Measurements from ENCODE around the gene RALGPS1.

The RALGPS1 gene

DNA sequence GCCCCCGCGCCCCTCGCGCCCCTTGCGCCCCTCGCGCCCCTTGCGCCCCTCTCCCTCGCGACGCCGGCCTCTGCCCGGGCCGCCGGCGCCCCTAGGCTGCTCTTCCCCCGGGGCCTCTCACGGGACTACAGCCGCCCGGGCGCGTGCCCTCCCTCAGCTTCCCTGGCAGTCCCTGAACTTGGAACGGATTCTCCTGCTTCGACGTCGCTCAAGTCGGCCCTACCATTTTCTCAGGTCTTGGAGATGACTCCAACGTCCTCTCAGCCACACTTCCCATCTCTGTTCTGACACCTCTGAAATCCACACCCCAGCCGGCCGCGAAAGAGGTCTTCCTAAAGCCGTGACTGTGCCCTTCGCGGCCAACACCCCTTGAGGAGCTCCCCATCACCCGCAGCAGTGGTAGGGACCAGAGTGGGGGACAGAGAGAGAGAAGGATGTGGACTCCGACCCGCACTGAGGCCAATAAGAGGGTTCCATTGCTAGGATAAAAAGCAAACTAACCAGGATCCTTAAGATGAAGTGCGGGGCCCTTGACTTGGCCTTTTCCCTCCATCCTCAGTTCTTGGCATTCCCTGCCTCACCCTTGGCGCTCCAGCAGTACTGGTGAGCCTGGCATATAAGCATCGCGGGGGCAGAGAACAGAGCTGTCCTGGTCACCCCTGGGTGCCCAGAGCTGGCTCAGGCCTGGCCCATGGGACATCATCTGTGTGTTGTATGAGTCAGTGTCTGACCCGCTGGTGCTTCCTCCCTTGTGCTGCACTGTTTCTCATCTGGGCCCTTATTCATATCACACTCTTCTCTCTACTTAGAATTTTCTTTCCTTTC, 311.4 kb downstream of the RALGPS1 start:
- H3K4me3 ChIP-seq (ENCODE audit: low read length): peak overlapping the region; percentile 51
- TF ChIP-seq, protein P1, sequence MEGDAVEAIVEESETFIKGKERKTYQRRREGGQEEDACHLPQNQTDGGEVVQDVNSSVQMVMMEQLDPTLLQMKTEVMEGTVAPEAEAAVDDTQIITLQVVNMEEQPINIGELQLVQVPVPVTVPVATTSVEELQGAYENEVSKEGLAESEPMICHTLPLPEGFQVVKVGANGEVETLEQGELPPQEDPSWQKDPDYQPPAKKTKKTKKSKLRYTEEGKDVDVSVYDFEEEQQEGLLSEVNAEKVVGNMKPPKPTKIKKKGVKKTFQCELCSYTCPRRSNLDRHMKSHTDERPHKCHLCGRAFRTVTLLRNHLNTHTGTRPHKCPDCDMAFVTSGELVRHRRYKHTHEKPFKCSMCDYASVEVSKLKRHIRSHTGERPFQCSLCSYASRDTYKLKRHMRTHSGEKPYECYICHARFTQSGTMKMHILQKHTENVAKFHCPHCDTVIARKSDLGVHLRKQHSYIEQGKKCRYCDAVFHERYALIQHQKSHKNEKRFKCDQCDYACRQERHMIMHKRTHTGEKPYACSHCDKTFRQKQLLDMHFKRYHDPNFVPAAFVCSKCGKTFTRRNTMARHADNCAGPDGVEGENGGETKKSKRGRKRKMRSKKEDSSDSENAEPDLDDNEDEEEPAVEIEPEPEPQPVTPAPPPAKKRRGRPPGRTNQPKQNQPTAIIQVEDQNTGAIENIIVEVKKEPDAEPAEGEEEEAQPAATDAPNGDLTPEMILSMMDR (conservative IDR thresholded peaks at IDR 0.05; ENCODE audit: low read depth, low read length): no peak
- DNase-seq (ENCODE audit: low read depth): no peak

DNA sequence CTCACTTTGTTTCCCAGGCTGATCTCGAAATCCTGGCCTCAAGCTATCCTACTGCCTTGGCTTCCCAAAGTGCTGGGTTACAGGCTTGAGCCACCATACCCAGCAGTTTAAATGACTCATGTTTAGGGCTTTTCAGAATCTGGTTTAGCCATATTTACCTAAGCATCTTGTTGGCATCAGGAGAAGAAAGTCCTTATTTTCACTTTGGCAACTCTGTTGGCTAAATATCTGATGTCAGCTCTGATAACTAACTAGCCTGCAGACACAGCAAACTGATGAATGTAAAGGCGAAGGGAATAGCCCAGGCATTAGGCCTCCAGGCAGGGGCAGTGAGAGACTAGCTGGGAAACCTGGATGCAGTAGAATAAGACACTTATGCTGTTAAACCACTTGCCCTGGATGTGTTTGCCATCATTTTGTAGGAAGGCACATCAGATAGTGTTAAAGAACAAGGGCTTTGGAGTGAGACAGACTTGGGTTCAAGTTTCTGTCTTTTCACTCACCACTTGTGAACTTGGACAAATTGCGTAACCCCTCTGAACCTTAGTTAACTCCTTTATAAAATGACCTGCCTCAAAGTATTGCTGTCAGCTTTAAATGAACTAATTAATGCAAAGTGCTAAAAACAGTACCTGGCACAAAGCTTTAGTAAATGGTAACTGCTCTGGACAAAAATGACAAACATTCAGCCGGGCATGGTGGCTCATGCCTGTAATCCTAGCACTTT, 315.3 kb downstream of the RALGPS1 start:
- TF ChIP-seq, protein P1 (conservative IDR thresholded peaks at IDR 0.05; ENCODE audit: low read depth, low read length): no peak
- no peak for DNase-seq (ENCODE audit: low read depth)
- H3K4me3 ChIP-seq (ENCODE audit: low read length): no peak overlapping the region

DNA sequence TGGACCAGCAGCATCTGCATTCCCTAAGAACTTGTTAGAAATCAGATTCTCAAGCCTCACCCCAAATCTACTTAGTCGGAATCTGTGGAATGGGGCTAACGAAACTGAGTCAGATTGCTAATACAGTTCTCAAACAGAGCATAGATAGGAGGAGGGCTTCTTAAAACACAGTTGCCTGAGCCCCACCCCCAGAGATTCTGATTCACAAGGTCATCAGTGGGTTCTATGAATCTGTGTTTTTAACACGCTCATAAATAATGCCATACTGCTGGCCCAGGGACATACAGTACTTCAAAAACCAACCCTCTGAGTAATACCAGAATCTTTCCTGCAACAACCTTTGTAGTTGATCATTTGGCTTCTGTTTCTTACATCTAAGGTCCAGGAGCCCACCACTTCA, 317.1 kb downstream of the RALGPS1 start:
- DNase-seq (ENCODE audit: low read depth): no peak
- TF ChIP-seq, protein P1 (conservative IDR thresholded peaks at IDR 0.05; ENCODE audit: low read depth, low read length): no peak
- no peak overlapping the region for H3K4me3 ChIP-seq (ENCODE audit: low read length)

DNA sequence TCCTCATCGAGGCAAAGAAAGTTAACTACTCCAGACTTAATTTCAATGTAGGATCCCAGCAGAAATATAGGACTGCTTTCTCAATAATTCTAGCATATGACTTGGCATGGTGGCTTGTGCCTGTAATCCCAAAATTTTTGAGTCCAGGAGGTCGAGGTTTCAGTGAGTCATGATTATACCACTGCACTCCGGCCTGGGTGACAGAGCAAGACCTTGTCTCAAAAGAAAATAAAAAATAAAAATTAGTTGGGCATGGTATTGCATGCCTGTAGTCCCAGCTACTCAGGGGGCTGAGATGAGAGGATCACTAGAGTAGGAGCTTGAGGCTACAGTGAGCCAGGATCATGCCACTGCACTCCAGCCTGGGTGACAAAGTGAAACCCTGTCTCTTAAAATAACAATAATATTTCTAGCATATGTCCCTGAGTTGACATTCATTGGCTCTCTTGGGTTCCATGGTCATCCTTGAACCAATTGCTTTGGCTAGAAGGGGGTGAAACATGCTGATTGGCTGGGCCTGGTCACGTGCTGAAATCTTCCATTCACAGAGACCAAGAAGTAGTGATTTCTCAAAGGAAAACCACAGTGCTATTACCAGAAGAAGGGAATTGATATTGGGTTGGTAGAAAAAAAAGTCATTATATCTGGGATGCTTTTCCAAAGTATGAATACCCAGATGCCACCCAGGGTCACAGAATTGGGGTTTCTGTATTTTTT, 318.4 kb downstream of the RALGPS1 start:
- no peak for DNase-seq (ENCODE audit: low read depth)
- TF ChIP-seq, protein P1 (conservative IDR thresholded peaks at IDR 0.05; ENCODE audit: low read depth, low read length): no peak
- H3K4me3 ChIP-seq (ENCODE audit: low read length): no peak overlapping the region

DNA sequence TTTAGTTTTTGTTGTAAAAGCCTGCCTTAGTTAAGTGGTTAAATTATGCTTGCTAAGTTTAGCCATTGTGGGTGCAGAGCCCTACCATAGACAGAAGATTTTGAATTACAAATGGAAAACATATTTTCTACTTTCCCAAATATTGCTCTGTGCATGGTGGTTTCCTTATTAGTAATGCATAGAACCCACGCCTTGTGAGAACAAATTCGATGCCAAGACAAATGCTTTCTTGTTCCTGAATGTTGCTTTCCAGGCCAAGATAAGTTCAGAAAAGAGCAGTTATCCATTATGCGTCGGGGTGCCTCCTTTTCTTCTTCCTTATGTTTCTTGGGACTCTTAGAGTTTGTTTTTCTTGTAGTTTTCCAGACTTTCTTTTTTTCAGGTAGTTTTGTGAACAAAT, 319.0 kb downstream of the RALGPS1 start:
- TF ChIP-seq, protein P1 (conservative IDR thresholded peaks at IDR 0.05; ENCODE audit: low read depth, low read length): no peak
- H3K4me3 ChIP-seq (ENCODE audit: low read length): no peak overlapping the region
- DNase-seq (ENCODE audit: low read depth): no peak

DNA sequence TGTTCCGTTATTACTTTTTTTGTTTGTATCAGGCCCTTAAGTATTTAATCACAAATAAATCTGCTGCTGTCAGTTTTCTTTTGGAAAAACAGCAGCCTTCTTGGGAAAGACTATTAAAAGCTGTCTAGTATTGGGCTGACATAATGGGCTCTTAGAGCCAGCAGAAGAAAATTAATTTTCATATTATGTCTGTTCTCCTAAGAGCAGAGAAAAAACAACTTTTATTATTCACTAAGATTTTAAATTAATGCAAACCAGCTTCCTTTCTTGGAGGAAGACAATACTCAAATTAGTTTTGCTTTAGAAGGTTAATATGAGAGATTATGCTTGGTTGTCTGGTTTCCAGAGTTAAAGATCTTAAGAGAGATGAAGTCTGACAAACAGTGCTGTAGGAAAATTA, 319.4 kb downstream of the RALGPS1 start:
- DNase-seq (ENCODE audit: low read depth): no peak
- TF ChIP-seq, protein P1 (conservative IDR thresholded peaks at IDR 0.05; ENCODE audit: low read depth, low read length): no peak
- H3K4me3 ChIP-seq (ENCODE audit: low read length): no peak overlapping the region

All from retinal pigment epithelial cell (primary cell).